Smooth muscle cell (in vitro differentiated cells): ENCODE results near the gene TRPC4AP. TPM values are rescaled to one million over a fixed set of nuclear protein-coding genes. Genes with fewer than 3 reads are reported as not detected.

Experiments
- DNase-seq: peaks from one replicate; lab custom pipeline; 2025; ENCODE audit not compliant: unreplicated experiment; lab: John Stamatoyannopoulos, UW
- H2AFZ ChIP-seq: fragments of 200-600 bp; sonication (generic); 2 replicates; pipeline ENCODE4 v1.6.0; 2016; ENCODE audit warnings: antibody characterized with exemption, low read depth, mild to moderate bottlenecking
- H3F3A ChIP-seq: fragments of 200-600 bp; sonication (generic); 2 replicates; pipeline ENCODE4 v1.6.0; 2017; ENCODE audit warnings: antibody characterized with exemption, low read depth
- H3K27ac ChIP-seq: fragments of 200-600 bp; sonication (generic); 2 replicates; pipeline ENCODE4 v1.5.1; 2016; ENCODE audit warnings: low read depth, mild to moderate bottlenecking
- H3K27me3 ChIP-seq: fragments of 200-600 bp; sonication (generic); 2 replicates; pipeline ENCODE4 v1.6.1; 2016; ENCODE audit warnings: low read depth, mild to moderate bottlenecking
- H3K36me3 ChIP-seq: fragments of 200-600 bp; sonication (generic); 2 replicates; pipeline ENCODE4 v1.5.1; 2016; ENCODE audit warnings: low read depth
- H3K4me1 ChIP-seq: fragments of 200-600 bp; sonication (generic); 2 replicates; pipeline ENCODE4 v1.5.1; 2016; ENCODE audit warnings: low read depth
- H3K4me2 ChIP-seq: fragments of 200-600 bp; sonication (generic); 2 replicates; pipeline ENCODE4 v1.6.0; 2016; ENCODE audit warnings: mild to moderate bottlenecking
- H3K4me3 ChIP-seq: fragments of 200-600 bp; sonication (generic); 2 replicates; pipeline ENCODE4 v1.5.1; 2016; ENCODE audit warnings: mild to moderate bottlenecking
- H3K79me2 ChIP-seq: fragments of 200-600 bp; sonication (generic); 2 replicates; pipeline ENCODE4 v1.6.0; 2016; ENCODE audit warnings: low read depth, mild to moderate bottlenecking
- H3K9ac ChIP-seq: fragments of 200-600 bp; sonication (generic); 2 replicates; pipeline ENCODE4 v1.6.0; 2016; ENCODE audit warnings: low read depth
- H3K9me3 ChIP-seq: fragments of 200-600 bp; sonication (generic); replicated peaks from 2 replicates; pipeline ENCODE4 v1.5.1; 2016; ENCODE audit warnings: low read depth
- H4K20me1 ChIP-seq: fragments of 200-600 bp; sonication (generic); 2 replicates; pipeline ENCODE4 v1.6.0; 2016; ENCODE audit warnings: low read depth
- WGBS: methylation state at CpG from one replicate; pipeline ENCODE4 v1.1.7; 2016; ENCODE audit warnings: low lambda C conversion rate; 5-methylcytosine and 5-hydroxymethylcytosine counted together
- polyA plus RNA-seq: library from polyadenylated mRNA; unstranded; fragments of >200 nt; fragmentation: Nextera tagmentation; extraction: Ambion mirVana; gene quantifications from 2 replicates; pipeline ENCODE4 v1.2.1, GENCODE V29; 2016
- total RNA-seq: library from RNA; depleted of rRNA; stranded (reverse); fragments of >200 nt; gene quantifications from 2 replicates; pipeline ENCODE4 v1.2.3, GENCODE V29; 2014
- TF ChIP-seq, protein P1 (sequence below): fragments of 200-600 bp; sonication (generic); IDR thresholded peaks from 2 replicates; pipeline ENCODE4 v1.5.1; 2017; ENCODE audit warnings: borderline replicate concordance, mild to moderate bottlenecking, antibody characterized with exemption; ENCODE audit not compliant: insufficient read depth, poor library complexity, severe bottlenecking

TRPC4AP gene
- total and polyA plus RNA-seq, 2 experiments from 2014 or later = 77.3 to 95.4 TPM

DNA sequence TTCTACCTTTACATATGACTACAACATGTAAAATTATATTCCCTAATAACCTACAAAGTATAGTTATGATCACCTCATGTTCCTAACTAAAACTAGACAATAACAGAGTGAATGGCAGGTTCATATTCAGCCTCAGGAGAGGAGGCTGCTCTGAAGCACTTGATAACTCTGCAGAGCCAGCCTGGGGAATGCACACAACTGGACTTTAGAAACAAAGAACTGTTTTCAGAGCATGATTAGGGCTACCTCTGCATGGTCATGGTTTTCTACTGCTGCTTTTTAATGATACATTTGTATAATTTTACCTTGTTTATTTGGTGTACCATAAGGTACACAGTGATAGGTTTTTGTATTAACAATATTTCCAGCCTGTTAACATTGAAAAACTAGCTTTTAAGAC, 50.3 kb downstream of the TRPC4AP start:
- Histone ChIP-seq H3K27ac (no peak overlapping the region), H3K79me2 (peaks cover 7% of the 10 kb centered on the region), H3K4me1 (no peaks in the 10 kb centered on the region), H3K4me3 (no peak overlapping the region), H3K36me3 (peaks cover 19% of the 10 kb centered on the region), H4K20me1 (peaks cover 89% of the 10 kb centered on the region), H3K9me3 (no peaks in the 10 kb centered on the region), H2AFZ (no peak overlapping the region), H3K27me3 (no peaks in the 10 kb centered on the region), H3F3A (peaks cover 3% of the 10 kb centered on the region), H3K9ac (no peak overlapping the region), H3K4me2 (no peak overlapping the region)
- TF ChIP-seq, protein P1, sequence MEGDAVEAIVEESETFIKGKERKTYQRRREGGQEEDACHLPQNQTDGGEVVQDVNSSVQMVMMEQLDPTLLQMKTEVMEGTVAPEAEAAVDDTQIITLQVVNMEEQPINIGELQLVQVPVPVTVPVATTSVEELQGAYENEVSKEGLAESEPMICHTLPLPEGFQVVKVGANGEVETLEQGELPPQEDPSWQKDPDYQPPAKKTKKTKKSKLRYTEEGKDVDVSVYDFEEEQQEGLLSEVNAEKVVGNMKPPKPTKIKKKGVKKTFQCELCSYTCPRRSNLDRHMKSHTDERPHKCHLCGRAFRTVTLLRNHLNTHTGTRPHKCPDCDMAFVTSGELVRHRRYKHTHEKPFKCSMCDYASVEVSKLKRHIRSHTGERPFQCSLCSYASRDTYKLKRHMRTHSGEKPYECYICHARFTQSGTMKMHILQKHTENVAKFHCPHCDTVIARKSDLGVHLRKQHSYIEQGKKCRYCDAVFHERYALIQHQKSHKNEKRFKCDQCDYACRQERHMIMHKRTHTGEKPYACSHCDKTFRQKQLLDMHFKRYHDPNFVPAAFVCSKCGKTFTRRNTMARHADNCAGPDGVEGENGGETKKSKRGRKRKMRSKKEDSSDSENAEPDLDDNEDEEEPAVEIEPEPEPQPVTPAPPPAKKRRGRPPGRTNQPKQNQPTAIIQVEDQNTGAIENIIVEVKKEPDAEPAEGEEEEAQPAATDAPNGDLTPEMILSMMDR = no peak
- DNase-seq = no peak

- H3K9me3 ChIP-seq = no peaks in the 10 kb centered on the region
- peaks cover 7% of the 10 kb centered on the region for H3K79me2 ChIP-seq
- H3K4me2 ChIP-seq = no peak overlapping the region
- no peak overlapping the region for H3K27ac ChIP-seq
- TF ChIP-seq, protein P1 = no peak
- H3K36me3 ChIP-seq = peaks cover 15% of the 10 kb centered on the region
- H4K20me1 ChIP-seq = peaks cover 89% of the 10 kb centered on the region
- H3K4me1 ChIP-seq = no peaks in the 10 kb centered on the region
- no peak overlapping the region for H3K4me3 ChIP-seq
- no peak overlapping the region for H2AFZ ChIP-seq
- WGBS = 68% methylated on average over 6 of the region's 6 CpGs
- no peak for DNase-seq
- no peaks in the 10 kb centered on the region for H3K27me3 ChIP-seq
- no peak overlapping the region for H3K9ac ChIP-seq
- H3F3A ChIP-seq = peaks cover 3% of the 10 kb centered on the region
These were observed 52.0 kb downstream of the TRPC4AP start for GRCh38 chr20:35040646-35041045.

GRCh38 chr20:35039846-35040489, 52.6 kb downstream of the TRPC4AP start:
- H3K9ac ChIP-seq = no peak overlapping the region
- H3K27ac ChIP-seq = peak overlapping the region; percentile 34
- H3K79me2 ChIP-seq = peaks cover 12% of the 10 kb centered on the region
- peaks cover 91% of the 10 kb centered on the region for H4K20me1 ChIP-seq
- 93% methylated on average over 9 of the region's 9 CpGs for WGBS
- H3K4me1 ChIP-seq = no peaks in the 10 kb centered on the region
- no peak overlapping the region for H2AFZ ChIP-seq
- no peaks in the 10 kb centered on the region for H3K9me3 ChIP-seq
- H3K4me2 ChIP-seq = no peak overlapping the region
- H3K36me3 ChIP-seq = peaks cover 21% of the 10 kb centered on the region
- DNase-seq = no peak
- H3K4me3 ChIP-seq = no peak overlapping the region
- no peaks in the 10 kb centered on the region for H3K27me3 ChIP-seq
- TF ChIP-seq, protein P1 = no peak
- H3F3A ChIP-seq = peaks cover 3% of the 10 kb centered on the region

DNA sequence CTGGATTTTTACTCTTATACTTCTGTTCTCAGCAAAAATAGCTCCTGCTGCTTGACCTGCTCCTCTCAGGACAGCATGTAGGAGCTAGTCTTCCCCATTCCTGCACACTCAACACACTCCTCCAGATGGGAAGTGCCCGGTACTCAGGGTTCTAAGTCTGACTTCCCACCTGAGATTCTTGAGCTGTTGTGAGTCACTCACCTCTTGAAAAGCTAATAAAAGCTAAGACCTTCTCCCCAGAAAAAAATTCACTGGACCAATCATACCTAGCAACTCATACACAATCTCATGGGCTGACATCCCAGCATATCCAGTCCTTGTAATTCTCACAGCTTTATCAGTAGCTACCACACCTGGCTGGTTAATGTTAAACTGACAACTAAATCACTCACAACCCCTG, 53.5 kb downstream of the TRPC4AP start:
- Histone ChIP-seq H3K9ac (no peak overlapping the region), H3F3A (peaks cover 3% of the 10 kb centered on the region), H3K4me2 (no peak overlapping the region), H3K9me3 (no peaks in the 10 kb centered on the region), H3K36me3 (peaks cover 26% of the 10 kb centered on the region), H3K4me1 (no peaks in the 10 kb centered on the region), H4K20me1 (peaks cover 84% of the 10 kb centered on the region), H3K4me3 (no peak overlapping the region), H3K79me2 (peaks cover 12% of the 10 kb centered on the region), H2AFZ (no peak overlapping the region), H3K27ac (peak overlapping the region; percentile 34), H3K27me3 (no peaks in the 10 kb centered on the region)
- no peak for DNase-seq
- TF ChIP-seq, protein P1 = no peak
- WGBS = 84% methylated on average over 1 of the region's 1 CpG
